ENCODE measurements around the gene NGLY1.

NGLY1 gene

DNA sequence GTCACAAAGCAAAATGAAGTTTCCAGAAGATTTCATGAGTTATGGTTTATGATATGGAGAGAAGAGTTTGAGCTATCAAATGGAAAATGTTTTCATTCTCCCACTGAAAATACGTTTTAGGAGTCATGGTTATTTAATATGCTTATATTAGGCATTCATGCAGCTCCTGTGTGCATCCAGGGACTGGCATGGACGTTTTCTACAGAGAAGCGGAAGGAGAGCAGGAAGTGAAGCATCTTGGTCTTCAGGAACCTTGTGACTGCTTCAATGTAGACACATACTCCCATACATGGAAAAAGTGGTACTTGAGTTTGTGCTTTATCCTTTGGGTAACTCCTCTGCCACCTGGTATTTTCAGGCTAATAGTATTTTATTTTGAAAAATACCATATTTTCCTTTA, 75.2 kb downstream of the NGLY1 start:
- DNase-seq (ENCODE audit: low read depth in 2 of 3, low spot score in 1 of 3), result no peak

DNA sequence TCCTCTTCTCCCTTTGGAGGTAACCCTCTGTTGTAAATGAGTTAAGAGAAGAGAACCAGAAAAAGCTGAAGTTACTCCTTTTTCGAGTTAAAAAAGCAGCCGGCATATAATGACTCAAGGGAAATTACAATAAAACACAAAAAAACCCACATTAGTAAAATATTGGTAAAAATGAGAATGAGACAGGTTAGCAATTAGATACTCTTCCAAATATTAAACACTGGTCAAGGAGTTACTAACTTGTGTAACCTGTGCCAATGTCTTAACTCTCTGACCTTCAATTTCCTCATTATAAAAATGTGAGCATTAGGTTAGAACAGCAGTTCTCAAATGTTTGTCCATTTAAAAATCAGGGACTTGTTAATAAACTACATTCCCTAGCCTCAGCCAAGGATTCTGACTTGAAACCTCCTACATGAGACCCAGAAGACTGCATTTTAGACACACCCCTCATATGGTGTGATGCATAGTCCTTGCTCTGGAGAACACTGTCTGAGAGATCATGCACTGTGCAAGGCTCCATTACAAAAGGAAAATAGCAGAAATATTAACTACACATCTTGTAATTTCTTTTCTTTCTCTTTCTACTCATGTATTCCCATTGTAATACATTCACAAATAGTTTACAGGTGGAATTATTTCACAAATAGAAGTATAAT, 75.8 kb downstream of the NGLY1 start:
- DNase-seq (ENCODE audit: low read depth in 2 of 3, low spot score in 1 of 3), result no peak

DNA sequence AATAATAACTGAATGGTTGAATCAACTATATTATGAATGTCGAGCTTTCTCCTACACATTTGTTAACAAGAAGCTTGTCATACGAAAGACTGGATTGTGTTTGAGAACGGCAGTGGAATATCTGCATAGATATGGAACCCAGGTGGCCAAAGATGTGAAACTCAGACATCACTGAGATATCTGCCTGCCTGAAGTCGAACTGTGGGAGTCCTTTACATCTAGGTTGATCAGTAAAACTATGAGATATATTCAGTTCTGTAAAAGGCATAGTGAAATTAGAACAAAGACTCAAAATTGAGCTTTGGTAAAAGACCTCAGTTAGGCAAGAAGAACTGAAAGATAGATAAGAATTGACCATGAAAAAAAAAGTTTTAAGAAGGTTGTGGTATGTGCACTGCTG, 77.0 kb downstream of the NGLY1 start:
- DNase-seq (ENCODE audit: low read depth in 2 of 3, low spot score in 1 of 3), result no peak

DNA sequence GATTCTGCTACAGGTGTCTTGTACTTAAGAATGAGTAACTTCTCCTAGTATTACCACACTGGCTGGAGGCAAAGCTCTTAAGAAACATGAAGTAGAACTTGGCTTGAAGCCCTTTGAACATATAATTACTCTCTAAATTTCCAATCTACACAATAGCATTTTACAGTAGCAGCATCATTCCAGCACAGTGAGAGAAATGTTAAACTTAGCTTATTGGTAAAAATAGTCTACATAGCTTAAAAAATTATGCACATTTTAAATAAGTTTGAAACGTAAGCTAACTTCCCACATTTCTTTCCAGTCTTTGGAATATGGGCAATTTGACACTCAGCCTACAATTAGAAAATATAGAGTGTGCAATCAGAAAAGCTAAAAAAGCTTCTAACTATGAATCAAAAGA, 85.7 kb downstream of the NGLY1 start:
- no peak for DNase-seq (ENCODE audit: low read depth in 2 of 3, low spot score in 1 of 3)

DNA sequence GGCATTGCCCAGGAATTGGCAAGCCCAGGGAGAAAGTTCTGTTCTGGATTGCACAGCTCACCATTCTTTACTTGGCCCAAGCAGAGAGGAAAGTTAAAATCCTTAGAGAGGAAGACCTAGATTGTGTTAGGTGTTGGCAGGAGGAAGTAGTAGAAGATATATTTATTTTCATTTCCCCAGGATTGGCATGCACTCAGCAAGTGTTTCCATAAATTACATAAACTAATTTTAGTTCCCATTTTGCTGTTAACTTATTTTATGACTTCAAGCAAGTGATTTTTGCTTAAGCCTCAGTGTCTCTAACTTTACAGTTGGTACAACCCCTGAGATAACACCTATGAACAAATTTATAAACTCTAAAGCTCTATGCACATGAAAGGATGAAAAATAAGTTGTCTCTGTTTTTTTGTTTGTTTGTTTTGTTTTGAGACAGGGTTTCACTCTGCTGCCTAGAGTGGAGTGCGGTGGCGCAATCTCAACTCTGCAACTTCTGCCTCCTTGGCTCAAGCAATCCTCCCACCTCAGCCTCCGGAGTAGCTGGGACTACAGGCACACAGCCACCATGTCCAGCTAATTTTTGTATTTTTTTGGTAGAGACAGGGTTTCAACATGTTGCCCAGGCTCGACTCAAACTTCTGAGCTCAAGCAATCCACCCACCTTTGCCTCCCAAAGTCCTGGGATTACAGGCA, 87.4 kb downstream of the NGLY1 start:
- no peak for DNase-seq (ENCODE audit: low read depth in 2 of 3, low spot score in 1 of 3)

DNA sequence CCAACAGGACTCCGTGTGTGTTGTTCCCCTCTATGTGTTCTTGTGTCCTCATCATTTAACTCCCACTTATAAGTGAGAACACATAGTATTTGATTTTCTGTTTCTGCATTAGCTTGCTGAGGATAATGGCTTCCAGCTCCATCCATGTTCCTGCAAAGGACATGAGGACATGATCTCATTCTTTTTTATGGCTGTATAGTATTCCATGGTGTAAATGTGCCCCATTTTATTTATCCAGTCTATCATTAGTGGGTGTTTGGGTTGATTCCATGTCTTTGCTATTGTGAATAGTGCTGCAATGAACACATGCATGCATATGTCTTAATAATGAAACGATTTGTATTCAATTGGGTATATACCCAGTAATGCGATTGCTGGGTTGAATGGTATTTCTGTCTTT, 90.0 kb downstream of the NGLY1 start:
- DNase-seq (ENCODE audit: low read depth in 2 of 3, low spot score in 1 of 3), result no peak

DNA sequence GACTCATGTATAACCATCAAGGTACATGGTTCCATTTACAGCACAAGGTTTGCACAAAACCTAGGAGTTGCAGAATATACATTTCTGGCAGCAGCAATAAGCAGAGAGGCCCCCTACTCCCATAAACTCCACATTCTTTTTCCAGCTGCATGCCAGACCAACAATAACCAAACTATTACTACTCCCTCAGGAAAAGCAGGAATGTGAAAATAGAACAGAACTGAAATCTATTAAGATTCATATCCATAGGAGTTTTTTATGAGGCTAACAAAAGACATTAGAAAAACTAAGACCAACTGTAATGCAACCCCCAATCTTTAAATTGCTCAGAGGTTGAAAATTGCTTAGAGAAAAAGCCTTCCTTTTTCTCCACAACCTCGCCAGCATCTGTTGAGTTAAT, 90.9 kb downstream of the NGLY1 start:
- no peak for DNase-seq (ENCODE audit: low read depth in 2 of 3, low spot score in 1 of 3)

DNA sequence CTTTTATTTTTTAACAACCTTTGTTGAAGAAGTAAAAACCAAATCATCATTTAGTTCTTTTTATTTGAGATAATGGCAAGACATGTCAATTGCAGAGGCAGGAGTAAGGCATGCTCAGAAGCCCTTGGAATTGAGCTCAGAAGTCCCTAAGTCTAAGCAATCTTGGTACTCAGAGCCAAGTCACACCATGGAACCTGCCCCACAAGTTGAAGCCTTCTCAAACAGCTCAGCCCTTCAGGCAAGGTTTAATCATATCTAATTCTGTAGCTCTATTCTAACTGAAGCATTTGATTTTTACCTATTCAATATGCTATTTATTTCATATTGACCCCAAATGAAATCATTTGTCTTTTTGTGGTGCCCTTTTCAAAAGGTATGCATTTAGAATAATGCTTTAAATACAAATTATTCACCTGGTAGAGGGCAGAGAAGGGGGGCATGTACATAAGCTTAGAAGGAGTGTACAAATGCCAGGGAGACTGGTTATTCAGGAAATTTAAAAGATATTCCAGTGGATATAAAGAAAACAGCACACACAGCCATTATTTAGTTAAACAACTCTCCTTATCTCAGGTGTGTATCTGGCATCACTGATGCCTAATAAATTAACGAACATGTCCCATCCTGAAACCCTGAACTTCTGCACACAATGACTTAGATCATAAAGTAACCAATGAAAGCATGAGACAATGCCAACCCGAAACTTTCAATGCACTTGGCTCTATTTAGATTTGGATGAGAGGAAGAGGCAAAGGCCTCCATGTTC, 92.3 kb downstream of the NGLY1 start:
- no peak for DNase-seq (ENCODE audit: low read depth in 2 of 3, low spot score in 1 of 3)

DNA sequence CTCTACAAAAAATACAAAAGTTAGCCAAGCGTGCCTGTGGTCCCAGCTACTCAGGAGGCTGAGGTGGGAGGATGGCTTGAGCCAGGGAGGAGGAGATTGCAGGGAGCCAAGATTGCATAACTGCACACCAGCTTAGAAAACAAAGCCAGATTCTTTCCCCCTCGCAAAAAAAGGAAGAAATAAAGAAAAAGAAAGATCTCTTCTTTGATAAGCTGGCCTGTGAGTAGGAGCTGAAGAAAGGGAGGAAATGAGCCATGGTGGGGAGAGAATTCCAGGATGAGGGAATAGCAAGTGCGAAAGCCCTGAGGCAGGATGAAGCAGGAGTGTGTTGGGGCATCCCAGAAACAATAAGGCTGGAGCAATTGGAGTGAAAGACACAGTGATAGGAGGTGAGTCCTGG, 94.0 kb downstream of the NGLY1 start:
- no peak for DNase-seq (ENCODE audit: low read depth in 2 of 3, low spot score in 1 of 3)

DNA sequence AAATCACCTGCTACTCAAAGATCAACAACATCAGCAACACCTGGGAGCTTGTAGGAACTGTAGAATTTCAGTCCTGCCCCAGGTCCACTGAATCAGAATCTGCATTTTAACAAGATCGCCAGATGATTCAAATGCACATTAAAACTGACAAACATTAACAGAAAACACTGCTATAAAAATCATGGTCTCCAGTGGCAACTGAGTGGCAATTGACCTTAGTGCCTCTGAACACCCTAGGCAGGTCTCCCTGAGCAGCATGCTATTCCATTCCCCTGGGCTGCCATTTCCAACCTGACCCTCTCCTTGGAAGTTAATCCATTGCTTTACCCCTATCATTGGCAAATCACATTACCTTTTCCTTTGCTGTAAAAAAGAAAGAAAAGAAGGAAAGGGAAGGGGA, 95.5 kb downstream of the NGLY1 start:
- DNase-seq (ENCODE audit: low read depth in 2 of 3, low spot score in 1 of 3), result no peak

DNA sequence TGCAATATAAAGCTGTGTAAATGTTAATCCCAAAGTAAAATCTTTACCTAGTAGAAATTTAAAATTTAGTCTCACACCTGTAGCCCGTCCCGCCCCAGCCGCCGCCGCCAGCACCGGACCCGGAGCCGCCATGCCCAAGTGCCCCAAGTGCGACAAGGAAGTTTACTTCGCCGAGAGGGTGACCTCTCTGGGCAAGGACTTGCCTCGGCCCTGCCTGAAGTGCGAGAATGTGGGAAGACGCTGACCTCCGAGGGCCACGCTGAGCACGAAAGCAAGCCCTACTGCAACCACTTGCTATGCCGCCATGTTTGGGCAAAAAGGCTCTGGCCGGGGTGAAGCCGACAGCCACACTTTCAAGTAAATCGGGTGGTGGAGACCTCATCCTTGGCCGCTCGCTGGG, 96.5 kb downstream of the NGLY1 start:
- DNase-seq (ENCODE audit: low read depth in 2 of 3, low spot score in 1 of 3), result no peak

DNA sequence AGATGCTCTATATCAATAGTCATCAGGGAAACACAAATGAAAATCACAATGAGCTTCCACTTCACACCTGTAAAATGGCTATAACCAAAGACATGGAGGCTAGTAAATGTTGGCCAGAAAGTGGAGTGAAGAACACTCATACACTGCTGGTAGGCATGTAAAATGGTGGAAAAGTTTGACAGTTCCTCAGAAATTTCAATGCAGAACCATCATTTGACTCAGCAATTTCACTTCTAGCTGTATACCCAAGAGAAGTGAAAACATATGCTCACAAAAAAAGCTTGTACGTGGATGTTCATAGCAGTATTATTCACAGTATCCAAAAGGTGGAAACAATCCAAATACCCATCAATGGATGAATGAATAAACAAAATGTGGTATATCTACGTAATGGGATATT, 99.4 kb downstream of the NGLY1 start:
- no peak for DNase-seq (ENCODE audit: low read depth in 2 of 3, low spot score in 1 of 3)

DNA sequence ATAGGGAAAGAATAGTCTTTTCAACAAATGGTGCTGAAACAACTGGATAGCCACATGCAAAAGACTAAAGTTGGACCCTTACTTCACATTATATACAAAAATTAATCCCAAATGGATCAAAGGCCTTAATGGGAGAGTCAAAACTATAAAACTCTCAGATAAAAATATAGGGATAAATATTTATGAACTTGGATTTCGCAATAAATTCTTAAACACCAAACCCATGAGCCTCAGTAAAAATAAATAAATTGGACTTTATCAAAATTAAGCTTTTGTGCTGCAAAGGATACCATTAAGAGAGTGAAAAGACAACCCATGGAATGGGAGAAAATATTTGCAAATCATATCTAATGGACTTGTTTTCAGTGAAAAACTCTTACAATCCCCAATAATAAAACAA, 99.8 kb downstream of the NGLY1 start:
- no peak for DNase-seq (ENCODE audit: low read depth in 2 of 3, low spot score in 1 of 3)

DNA sequence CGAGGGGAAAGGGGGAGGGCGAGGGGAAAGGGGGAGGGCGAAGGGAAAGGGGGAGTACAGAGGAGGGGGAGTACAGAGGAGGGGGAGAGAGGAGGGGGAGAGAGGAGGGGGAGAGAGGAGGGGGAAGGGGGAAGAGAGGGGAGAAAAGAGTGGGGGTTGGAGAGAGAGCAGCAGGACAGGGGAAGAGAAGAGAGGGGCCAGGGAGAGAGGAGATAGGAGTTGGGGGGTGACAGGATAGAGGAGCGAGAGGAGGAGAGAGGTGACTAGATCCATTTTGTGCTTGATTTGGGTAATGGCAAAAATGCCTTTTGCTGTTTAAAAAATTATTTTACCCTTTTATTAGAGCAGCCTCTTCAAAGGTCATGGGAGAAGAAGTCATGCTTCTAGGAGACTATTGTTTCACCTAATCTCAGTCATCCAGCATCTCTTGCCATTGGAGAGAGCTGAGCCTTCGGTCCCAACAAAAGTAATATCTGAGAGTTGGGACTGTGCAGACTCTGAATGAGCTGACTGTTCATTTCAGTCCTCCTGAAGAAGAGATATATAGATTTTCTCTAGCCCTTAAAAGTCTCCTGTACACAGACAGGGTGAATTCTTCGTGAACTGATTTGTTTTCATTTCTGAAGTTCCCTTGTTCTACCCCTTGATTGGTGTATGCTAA, 103.5 kb downstream of the NGLY1 start:
- no peak for DNase-seq (ENCODE audit: low read depth in 2 of 3, low spot score in 1 of 3)

DNA sequence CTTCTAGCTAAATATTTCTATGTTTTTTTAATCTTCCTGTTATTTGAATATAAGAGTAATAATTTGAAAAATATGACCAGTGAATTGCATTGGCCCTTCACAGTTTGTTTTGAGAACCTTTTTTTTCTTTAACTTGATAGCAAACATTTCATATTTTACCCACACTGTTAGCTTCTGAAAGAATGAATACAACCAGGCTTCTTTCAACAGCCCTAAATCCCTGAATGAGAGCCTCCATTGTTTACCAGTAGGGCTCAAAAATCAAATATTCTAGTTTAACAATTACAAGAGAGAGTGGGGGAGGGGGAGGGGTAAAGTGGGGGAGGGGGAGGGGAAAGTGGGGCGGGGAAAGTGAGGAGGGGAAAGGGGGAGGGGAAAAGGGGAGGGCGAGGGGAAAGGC, 104.1 kb downstream of the NGLY1 start:
- DNase-seq (ENCODE audit: low read depth in 2 of 3, low spot score in 1 of 3), result no peak

DNA sequence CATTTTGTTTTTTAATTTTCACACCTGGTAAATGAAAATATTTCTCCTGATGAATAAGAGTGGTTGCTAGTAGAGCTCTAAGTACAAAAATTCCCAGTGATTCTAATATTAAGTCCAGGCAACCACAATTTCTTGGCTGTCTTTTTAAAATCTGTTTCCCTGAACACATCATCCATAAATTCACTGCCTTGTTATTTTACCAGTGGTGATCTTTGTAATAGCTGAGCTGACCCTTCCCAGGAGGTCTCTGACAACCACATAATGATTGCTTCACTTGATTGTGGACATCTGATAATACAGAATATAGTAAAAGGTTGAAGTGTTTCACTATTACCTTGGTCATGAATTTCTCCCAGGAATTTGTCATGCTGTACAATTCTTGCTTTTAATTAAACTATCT, 104.7 kb downstream of the NGLY1 start:
- no peak for DNase-seq (ENCODE audit: low read depth in 2 of 3, low spot score in 1 of 3)

DNA sequence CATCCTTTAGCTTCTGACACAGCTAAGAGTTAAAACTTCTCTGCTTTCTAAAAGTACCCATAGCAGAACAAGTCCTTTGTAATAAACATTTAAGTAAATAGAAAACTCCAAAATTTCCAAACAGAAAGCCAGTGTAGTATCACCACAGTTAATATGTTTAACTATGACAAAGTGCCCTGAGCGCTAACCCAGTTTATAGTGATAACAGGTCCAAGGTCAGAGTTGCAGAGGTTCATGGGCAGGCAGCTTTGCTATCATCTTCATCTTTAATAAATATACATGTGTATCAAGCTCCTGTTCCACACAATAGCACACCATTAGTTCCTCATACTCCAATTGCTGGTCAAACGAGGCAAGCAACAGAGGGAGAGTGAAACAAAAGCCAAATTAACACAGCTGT, 106.1 kb downstream of the NGLY1 start:
- no peak for DNase-seq (ENCODE audit: low read depth in 2 of 3, low spot score in 1 of 3)

DNA sequence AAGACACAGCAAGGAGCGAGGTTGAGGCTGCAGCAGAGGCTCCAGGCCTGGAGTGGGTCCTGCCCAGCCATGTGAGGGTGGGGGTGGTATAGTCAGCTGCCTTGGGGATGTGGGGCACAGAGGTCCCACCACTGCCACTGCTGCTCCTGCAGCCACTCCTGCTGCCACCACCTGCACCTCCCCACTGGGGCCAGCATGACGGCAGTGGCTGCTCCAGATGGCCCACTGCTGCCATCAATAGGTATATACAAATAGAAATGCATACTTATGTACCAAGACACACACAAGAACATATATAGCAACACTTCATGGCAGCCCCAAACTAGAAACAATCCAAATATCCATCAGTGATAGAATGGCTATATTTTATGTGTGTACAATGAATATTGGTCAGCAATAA, 108.6 kb downstream of the NGLY1 start:
- DNase-seq (ENCODE audit: low read depth in 2 of 3, low spot score in 1 of 3), result no peak

DNA sequence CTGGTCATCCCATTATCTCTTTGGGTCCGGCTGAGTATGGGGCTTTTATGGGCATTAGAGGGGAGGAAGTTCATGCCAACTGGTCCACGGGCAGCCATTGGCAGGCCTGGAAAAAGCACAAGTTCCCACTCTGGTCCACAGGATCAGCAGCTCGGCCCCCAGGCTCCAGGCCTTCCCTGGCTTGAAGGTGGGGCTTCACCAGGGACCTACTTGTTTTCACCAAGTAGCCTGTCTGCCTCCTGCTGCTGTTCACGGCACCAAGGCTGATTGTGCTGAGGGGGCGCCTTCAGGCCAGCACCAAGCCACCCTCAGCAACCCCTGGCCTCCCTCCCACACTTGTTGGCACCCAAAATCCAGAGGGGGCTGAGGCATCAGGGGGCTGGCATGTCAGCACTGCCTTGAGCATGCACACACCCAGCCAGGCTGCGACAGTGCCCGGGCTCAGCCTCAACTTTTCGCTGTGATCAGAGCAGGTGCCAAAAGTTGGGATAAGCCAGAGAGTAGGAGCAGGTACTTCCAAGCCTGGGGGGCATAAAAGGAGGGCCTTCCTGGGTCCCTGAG, 109.4 kb downstream of the NGLY1 start:
- DNase-seq (ENCODE audit: low read depth in 2 of 3, low spot score in 1 of 3), result no peak

All from stimulated activated CD4-positive, alpha-beta T cell treated with anti-CD3 and anti-CD28 coated beads, Interleukin-12 subunit alpha, Interleukin-12 subunit beta, amount 100 ng/mL, for 48 hours (primary cell).